Renal pelvis (tissue), 4 donors: ENCODE results near the gene TMCC1. TPM values are rescaled to one million over a fixed set of nuclear protein-coding genes. Genes with fewer than 3 reads are reported as not detected.
"Not testable (repeated sequence)": the region's sequence is repeated elsewhere in the genome, so short reads cannot be mapped to it uniquely, and the experiment has no call there.

Experiments
- DNase-seq: peaks from one replicate; pipeline ENCODE4 v3.0.0-alpha.2; 2013
- polyA plus RNA-seq, 3 donors: library from polyadenylated mRNA; unstranded; fragments of 120-200 nt; gene quantifications; one replicate each; pipeline ENCODE4 v1.2.1, GENCODE V29; 2013; ENCODE audit not compliant: insufficient read length in 3 of 3

TMCC1 gene
- polyA plus RNA-seq, 3 donors: 22.2 to 28.4 (median 22.8) TPM

DNA sequence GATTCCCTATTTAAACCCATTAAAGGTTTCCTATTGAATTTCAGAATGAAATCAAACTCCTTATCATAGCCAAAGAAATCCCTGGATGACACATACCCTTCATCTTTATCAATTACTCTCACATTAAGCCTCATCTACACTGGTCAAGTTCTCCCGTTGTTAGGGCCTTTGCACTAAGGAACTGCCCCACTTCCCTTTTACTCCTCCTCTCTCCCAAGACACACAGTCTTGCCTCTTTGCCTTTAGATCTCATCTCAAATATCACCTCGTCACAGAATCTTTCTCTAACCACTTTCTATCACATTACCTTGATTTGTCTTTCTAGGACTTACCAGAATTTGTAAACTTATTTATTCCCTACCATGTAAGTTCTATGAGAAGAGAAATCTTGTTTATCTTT lies 117.6 kb downstream of the TMCC1 start:
- DNase-seq: no peak

DNA sequence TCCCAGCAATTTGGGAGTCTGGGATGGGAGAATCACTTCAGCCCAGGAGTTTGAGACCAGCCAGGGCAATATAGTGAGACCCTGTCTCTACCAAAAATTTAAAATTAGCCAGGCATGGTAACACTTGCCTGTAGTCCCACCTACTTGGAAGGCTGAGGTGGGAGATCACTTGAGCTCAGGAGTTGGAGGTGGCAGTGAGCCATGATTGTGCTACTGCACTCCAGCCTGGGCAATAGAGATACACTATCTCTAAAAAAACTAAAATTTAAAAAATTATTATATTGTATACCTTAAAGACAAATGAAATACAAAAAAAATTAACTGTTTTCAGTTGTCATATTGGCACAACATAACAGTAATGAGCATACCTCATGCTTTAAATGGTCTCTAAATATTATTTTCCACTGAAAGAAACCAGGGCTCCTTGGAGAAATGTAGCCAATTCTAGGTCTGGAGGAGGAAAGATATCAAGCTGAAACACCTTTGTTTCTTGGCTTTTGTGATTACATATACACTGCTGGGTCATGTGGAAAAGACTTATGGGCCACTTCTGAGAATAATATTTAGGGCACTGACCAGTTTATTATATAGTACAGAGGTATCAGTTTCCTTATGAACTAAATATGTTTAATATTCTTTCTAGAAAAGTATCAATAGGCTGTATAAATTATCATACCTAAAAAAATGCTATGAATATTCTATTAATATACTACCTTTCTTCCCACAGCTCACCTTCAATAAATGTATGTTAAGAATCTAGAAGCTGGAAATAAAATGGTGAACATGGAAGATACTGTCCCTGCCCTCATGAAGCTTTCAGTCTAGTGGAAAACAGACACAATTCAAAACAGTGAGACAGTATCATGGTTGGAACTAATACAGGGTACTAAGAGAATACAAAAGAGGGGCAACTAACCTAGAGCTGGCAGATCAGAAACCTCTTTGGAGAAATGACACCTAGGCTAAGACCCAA lies 119.5 kb downstream of the TMCC1 start:
- DNase-seq: no peak

DNA sequence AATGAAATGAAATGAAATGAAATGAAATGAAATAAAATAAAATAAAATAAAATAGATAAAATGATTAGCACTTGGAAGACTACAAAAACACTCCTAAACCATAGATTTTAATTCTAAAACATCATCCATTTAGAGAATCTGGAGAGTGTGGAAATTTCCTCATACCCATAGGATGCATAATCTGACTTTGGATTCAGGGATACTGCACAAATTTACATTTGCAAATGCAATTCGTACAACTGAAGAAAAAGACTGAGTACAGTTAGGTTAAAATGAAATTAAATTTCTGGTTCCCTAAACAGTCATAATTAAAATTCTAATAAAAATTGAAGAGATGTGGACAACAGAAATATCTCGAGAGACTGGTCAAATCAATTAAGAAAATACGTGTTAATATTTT lies 122.9 kb downstream of the TMCC1 start:
- DNase-seq: no peak

DNA sequence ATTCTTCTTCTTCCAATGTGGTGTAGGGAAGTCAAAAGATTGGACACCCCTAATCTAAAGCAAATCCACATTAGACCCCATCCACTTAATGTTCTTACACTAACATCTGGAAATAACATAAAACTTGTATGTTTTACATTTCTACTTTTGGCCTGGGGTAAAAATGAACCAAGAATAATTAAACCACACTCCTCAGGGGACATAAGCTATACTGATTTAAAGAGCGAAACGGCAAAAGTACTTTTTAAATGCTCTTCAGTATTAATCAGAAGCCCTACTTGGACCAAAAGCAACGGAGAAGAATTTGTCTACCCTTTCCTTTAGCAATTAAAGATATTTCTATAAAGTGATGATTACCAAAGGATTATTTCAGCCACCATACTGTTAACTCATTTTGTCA lies 123.9 kb downstream of the TMCC1 start:
- no peak for DNase-seq

DNA sequence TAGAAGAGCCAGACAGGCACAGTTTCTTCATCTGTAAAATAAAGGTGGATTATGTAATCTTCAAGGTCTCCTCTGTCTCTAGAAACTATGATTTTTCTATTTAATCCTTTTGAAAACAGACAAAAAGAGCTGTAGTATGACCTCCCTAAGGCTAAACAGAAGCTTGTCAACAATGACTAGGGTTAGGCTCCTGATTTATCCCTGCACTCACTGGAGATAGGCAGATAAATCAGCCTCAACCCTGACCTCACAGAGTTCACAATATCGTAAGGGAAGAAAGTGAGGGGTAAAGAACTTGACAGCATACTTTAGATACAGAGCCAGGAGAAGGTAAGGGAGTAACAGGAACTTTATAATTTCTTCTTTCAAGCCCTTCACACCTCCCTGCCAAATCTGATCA lies 124.8 kb downstream of the TMCC1 start:
- no peak for DNase-seq

DNA sequence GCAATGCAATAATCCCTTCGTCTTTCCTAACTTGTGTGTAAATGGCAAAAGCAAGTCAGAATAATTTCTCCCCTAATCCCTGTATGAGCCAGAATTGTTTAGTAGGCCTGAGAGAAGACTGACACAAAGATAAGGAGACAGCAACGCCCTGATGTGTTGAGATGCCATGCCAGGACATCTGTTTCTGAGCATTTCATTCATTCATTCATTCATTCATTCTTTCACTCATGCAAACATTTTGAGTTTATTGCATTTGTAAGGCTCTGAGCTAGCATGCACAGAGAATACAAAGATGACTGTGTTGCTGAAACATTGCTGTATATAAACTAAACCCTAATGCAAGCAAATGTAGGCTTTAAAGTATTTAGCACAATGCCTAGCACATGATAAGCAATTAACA lies 127.4 kb downstream of the TMCC1 start:
- no peak for DNase-seq

DNA sequence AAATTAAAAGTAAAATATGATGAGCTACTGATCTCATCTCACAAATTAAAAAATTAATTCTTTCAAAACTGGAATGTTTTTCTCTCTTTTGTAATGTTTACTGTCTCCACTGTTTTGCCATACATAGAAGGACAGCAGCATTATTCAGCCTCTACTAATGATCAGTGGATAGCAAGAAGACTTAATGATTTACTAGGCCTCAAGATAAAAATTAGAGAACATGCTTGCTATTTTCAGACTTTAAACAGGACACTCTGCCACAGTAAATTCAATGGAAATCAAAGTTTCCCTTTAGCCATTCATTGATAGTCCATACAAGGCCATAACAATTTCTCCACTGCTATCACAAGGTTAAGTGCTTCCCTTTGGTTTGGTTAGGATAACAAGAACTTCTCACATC lies 129.4 kb downstream of the TMCC1 start:
- DNase-seq: no peak

DNA sequence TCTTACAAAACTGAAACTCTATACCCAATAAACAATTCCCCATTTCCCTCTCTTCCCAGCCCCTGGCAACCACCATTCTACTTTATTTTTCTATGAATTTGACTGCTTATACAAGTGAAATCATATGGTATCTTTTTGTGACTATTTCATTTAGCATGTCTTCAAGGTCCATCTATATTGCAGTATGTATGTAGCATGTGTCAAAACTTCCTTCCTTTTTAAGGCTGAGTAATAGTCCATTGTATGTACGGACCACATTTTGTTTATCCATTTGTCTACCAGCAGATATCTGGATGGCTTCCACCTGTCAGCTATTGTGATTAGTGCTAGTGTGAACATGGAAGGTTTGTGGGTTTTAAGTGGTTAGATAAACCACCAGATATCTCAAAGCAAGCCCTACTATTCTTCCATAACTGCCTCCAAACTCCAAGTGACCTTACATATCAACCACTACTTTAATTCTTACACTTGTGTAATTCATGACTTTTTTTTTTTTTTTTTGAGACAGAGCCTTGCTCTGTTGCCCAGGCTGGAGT lies 134.7 kb downstream of the TMCC1 start:
- DNase-seq: no peak

DNA sequence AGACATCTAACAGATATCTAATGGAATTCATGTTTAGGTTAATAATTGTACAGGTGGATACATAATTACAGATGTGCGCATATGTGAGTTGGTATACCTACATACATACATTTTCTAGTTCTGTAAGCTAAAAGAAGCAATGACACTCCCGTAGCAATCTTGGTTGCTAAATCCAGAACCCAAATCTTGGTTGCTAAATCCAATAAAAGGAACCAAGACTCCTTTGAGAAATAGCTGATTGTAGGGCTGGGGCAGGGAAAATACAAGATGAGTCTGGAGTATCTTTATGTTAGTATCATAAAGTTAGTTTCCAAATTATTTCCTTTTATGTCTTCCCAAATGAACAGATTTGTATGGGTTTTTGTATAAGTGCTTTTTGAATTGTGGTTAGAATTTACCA lies 135.2 kb downstream of the TMCC1 start:
- no peak for DNase-seq

DNA sequence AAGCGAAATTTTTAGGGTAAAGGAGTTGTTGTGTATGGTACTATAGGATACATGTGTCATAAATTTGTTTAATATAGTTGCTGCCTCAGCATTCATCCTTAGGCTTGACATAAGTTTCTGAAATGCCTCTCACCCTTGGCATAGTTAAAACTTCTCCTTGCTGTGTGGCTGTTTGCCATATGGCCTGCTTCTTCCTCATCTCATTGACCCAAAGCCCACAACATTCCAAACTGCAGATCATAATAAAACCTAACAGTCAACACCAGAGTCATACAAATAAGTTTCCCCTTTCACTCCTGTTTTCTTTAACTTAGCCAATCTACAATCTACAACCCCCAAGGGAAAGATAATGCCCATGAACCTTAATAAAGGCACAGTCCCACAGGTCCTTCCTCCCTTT lies 136.6 kb downstream of the TMCC1 start:
- no peak for DNase-seq

DNA sequence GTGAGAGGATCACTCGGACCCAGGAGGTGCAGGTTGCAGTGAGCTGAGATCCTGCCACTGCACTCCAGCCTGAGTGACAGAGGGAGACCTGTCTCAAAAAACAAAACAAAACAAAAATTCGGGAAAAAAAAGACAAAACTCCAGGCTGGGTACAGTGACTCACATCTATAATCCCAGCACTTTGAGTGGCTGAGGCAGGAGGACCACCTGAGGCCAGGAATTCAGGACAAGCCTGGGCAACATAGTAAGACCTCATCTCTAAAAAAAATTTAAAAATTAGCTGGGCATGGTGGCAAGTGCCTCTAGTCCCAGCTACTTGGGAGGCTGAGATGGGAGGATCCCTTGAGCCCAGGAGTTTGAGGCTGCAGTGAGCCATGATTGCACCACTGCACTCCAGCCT lies 142.4 kb downstream of the TMCC1 start:
- DNase-seq: not testable (repeated sequence)

DNA sequence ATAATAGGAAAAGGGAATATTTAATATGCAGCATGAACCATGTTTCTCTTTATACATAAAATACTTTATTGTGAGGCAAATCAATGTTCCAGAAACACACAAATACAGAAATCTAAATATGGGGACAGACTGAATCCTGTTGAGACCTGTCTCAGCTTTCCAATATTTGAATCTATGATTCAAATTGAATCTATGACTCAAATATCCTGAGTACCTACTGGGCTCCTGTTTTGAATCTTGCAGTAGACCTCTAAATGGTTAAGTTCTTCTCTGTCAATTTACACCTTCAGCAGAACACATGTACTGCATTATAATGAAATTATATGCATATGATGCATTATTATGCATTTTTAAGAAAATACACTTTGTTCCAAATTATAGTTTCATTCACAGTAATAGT lies 143.8 kb downstream of the TMCC1 start:
- DNase-seq: no peak

DNA sequence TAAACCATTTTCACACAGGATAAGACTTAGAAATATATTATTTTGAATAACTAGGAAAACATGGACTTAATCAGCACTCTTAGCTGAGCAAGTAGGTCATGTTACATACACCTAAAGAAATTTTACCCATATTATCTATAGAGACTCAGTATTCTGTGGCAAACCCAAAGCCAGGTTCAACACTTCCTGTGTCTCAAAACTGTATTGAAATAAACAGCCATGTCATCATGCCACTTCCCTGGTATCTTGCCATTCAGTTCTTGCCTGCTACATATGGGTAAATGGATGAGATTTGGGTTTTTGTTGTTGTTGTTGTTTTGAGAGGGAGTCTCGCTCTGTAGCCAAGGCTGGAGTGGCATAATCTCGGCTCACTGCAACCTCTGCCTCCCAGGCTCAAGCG lies 145.5 kb downstream of the TMCC1 start:
- DNase-seq: no peak

DNA sequence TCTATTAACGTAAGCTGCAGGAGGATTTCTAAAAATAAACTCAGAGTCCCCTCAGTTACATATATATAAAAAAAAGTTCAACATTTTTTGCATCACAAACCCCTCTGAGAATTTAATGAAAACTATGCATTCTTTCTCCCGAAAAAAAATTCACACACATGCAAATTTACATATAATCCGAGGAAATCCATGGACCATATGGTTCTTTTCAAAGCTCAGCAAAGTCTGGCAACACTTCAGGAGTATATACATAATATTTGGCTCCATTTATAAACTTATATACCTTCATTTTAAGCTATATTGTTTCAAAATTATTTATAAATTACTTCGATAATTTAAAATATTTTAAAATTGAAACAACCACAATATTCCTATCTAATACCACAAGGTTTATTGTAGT lies 146.4 kb downstream of the TMCC1 start:
- DNase-seq: no peak

DNA sequence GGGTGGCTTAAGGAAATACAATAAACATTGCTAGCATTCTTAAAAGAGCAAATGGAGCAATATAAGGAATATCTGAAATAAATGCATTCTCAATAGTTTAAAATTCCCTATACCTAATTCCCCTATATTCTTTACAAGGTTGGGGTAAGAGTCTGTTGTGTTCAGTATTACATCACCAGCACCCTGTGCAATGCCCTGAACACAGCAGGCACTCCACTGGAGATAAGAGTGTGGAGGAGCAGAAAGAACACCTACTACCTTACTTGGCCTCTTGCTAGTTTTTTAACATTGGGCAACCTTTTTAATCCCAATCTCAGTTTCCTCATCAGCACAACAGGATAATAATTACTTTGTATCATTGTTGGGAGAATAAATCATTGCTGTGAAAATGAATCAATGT lies 146.9 kb downstream of the TMCC1 start:
- DNase-seq: no peak

DNA sequence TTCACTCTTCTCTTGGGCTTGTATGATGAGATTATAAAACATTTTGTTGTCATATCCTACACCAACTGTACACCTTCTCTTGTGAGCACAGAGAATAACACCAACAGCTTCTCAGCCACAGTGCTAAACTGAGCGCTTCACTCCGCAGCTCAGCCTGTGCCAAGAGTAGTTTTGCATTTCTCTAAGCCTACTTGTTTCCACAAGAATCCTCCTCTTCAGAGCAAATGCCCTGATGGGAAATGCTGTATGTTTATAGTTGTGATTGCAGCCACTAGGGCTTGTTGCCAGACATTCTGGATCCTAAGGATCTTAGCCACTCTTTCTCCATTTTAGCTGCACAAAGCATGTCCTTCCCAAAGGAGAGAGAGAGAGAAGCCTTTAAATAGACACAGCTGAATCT lies 148.3 kb downstream of the TMCC1 start:
- no peak for DNase-seq

DNA sequence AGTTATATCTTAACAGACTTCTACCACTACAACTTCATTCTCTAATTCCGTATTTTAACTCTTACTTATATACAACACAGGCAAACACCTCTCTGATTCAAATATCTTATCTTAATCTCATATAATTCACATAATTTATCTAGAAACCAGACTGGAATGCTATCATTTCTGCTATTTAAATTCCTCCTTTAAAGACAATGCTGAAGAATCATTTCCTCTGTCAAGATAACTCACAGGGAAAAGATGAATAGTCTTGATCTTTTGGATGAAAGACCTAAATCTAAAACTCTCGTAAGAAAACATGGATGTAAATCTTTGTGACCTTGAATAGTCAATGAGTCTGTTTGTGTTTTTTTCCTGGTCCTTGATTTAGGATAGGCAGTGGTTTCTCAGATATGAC lies 151.7 kb downstream of the TMCC1 start:
- DNase-seq: no peak

DNA sequence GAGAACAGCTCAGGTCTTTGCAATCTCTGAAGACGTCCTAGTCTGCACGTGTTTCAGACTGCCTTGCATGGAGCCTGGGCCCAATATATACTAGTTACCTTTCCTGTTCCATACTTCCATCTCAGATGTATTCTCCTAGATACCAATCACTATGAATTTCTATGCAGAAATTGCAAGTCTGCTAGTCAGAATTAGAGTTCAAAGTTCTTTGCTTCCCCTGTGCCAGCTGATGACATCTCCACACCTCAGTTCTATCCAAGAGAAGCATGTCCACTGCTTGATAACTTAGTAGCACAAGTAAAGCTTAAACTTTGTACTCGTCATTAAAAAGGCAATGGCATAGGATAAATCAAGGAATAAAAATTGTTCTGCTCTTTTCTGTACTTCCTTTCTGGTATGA lies 153.4 kb downstream of the TMCC1 start:
- DNase-seq: no peak

DNA sequence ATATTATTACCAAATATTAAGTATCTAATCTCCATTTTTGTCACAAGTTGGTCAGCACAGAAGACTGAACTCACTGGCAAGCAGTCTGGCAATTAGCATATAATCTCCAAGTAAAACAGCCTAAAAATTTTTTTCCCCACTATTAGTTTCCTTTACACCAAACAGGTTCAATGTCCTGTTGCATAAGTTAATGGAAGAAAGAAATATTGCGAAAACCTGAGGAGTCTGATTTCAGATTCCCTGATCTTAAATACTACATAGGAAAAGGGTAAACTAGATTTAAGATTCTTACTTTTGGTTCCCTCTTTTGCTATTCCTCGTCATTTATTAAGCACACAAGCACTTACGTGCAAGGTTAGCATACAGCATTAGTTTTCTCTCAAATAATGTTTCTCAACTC lies 153.9 kb downstream of the TMCC1 start:
- no peak for DNase-seq

DNA sequence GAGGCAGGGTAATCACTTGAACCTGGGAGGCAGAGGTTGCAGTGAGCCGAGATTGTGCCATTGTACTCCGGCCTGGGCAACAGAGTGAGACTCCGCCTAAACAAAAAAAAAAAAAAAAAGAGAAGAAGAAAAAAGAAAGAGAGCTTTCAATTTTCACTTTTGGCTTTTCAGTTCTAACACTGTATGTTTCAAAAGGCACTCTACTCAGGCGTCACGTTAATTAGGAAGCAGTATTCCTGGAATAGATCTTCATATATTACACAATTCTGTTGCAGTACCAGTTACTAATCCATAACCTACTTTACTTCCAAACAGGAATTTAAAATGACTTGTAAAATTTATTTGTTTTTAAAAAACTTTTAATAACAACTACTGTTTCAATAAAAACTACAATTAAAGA lies 155.3 kb downstream of the TMCC1 start:
- no peak for DNase-seq

DNA sequence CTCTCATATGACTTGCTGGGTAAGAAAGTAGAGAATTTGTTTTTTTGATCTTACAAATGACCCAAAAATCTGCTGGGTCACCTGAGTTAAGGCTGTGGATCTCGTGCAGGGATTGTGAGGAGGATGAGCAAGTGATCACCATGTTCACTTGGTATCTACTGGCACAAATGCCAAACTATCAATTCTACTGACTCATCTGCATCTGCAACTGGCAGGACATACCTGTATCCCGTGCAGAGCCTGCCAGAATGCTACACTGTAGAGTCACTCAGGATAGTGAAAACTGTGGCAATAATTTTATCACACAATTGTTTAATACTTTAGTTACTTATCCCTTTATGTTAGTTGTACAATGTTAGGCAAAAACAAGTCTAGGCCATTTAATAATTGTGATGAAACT lies 157.4 kb downstream of the TMCC1 start:
- no peak for DNase-seq

DNA sequence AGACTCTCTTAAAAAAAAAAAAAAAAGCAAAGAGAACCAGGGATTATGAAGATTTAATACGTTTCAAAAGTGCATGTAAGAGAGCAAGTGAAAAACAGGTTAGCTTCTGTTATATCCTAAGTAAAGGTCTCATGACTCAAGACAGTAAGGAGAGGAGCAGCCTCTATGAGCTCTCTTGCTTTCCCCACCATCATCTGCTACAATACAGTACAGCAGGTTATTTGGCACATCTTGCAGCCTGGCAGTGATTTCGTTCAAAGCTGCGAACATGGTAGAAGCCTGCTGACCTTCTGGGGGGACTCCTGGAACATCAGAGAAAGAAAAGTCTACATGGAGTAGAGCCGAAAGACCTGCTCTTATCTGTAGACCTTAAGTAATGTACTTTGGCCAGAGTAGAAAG lies 157.9 kb downstream of the TMCC1 start:
- no peak for DNase-seq

DNA sequence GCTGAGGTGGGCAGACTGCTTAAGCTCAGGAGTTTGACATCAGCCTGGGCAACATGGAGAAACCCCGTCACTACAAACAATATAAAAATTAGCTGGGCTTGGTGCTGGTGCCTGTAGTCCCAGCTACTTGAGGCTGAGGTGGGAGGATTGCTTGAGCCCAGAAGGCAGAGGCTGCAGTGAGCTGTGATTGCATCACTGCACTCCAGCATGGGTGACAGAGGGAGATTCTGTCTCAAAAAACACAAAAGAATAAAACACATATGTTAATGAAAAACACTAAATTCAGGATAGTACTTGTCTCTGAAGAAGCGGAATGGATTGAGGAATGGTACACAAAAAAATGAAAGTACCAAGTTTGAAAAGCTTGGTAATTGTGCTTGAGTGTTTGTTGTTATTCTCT lies 159.1 kb downstream of the TMCC1 start:
- DNase-seq: no peak
